SK-N-MC (cell line): Measurements from ENCODE around the gene FAM171A2.

Experiments
- EZH2 ChIP-seq: fragments of 200-600 bp; sonication (generic); IDR thresholded peaks from one replicate; pipeline ENCODE4 v1.6.1; 2017; ENCODE audit warnings: antibody characterized with exemption
- FOXP2 ChIP-seq: optimal IDR thresholded peaks from 2 replicates; pipeline ENCODE3; 2011; ENCODE audit warnings: mild to moderate bottlenecking, moderate library complexity; ENCODE audit not compliant: insufficient read depth; ENCODE audit errors: extremely low read length, control extremely low read depth
- POLR2AphosphoS5 ChIP-seq: IDR thresholded peaks from 2 replicates; pipeline ENCODE4 v1.6.1; 2012; ENCODE audit warnings: mild to moderate bottlenecking, low read depth, low read length, borderline replicate concordance

- no peak for TF ChIP-seq EZH2
- TF ChIP-seq POLR2AphosphoS5 = no peak
- TF ChIP-seq FOXP2 = no peak
Measured at GRCh38 chr17:44343510-44344209, 20.0 kb downstream of the FAM171A2 start.
